ENCODE data around the gene NSF.

NSF gene

GRCh38 chr17:46742565-46743270 is 152.2 kb downstream of the NSF start:
- peak; percentile 52 for DNase-seq (ENCODE audit: low read depth)
- no peak for TF ChIP-seq CTCF (IDR thresholded peaks at IDR 0.05; ENCODE audit: control insufficient read depth, insufficient read depth, low read depth, low read length, missing control alignments)
- H3K4me3 ChIP-seq (ENCODE audit: control insufficient read depth, low read depth, low read length) = no peak overlapping the region

GRCh38 chr17:46744441-46744840 is 154.0 kb downstream of the NSF start:
- TF ChIP-seq CTCF (IDR thresholded peaks at IDR 0.05; ENCODE audit: control insufficient read depth, insufficient read depth, low read depth, low read length, missing control alignments) = no peak
- H3K4me3 ChIP-seq (ENCODE audit: control insufficient read depth, low read depth, low read length) = no peak overlapping the region
- no peak for DNase-seq (ENCODE audit: low read depth)

GRCh38 chr17:46745376-46745775 is 154.9 kb downstream of the NSF start:
- no peak for TF ChIP-seq CTCF (IDR thresholded peaks at IDR 0.05; ENCODE audit: control insufficient read depth, insufficient read depth, low read depth, low read length, missing control alignments)
- H3K4me3 ChIP-seq (ENCODE audit: control insufficient read depth, low read depth, low read length) = no peak overlapping the region
- no peak for DNase-seq (ENCODE audit: low read depth)

GRCh38 chr17:46751425-46751824 is 161.0 kb downstream of the NSF start:
- DNase-seq (ENCODE audit: low read depth) = no peak
- no peak for TF ChIP-seq CTCF (IDR thresholded peaks at IDR 0.05; ENCODE audit: control insufficient read depth, insufficient read depth, low read depth, low read length, missing control alignments)
- no peak overlapping the region for H3K4me3 ChIP-seq (ENCODE audit: control insufficient read depth, low read depth, low read length)

GRCh38 chr17:46753776-46754175 is 163.3 kb downstream of the NSF start:
- no peak for DNase-seq (ENCODE audit: low read depth)
- TF ChIP-seq CTCF (IDR thresholded peaks at IDR 0.05; ENCODE audit: control insufficient read depth, insufficient read depth, low read depth, low read length, missing control alignments) = no peak
- H3K4me3 ChIP-seq (ENCODE audit: control insufficient read depth, low read depth, low read length) = no peak overlapping the region

- DNase-seq (ENCODE audit: low read depth) = no peak
- TF ChIP-seq CTCF (IDR thresholded peaks at IDR 0.05; ENCODE audit: control insufficient read depth, insufficient read depth, low read depth, low read length, missing control alignments) = no peak
These were observed 165.7 kb downstream of the NSF start for GRCh38 chr17:46756081-46756735.

More at GRCh38 chr17:46756081-46756735, 165.7 kb downstream of the NSF start:
- H3K4me3 ChIP-seq (ENCODE audit: control insufficient read depth, low read depth, low read length) = no peak overlapping the region

Measured in AG09309 (cell line).